Hypothalamus (tissue), 51 donors: Measurements from ENCODE around the gene MYRIP.
A peak's percentile ranks its signal among the peaks of the same experiment; 100 is the strongest.

Experiments
- DNase-seq, 51 donors: peaks; one replicate each; lab custom pipeline; 2025; lab: John Stamatoyannopoulos, UW

MYRIP gene

GRCh38 chr3:40215015-40215414, 405.6 kb downstream of the MYRIP start:
- no peak for DNase-seq

- DNase-seq: no peak
Observed at GRCh38 chr3:40216471-40216870, 407.1 kb downstream of the MYRIP start.

GRCh38 chr3:40223856-40224255, 414.4 kb downstream of the MYRIP start:
- DNase-seq: no peak

- DNase-seq: no peak
Observed at GRCh38 chr3:40224796-40225515, 415.5 kb downstream of the MYRIP start.

GRCh38 chr3:40226636-40227035, 417.2 kb downstream of the MYRIP start:
- no peak for DNase-seq

- DNase-seq: no peak
Observed at GRCh38 chr3:40228792-40229350, 419.5 kb downstream of the MYRIP start.

GRCh38 chr3:40229386-40229785, 420.0 kb downstream of the MYRIP start:
- DNase-seq: no peak

- DNase-seq: no peak
Observed at GRCh38 chr3:40229963-40230362, 420.6 kb downstream of the MYRIP start.

- no peak for DNase-seq
Observed at GRCh38 chr3:40230382-40230781, 421.0 kb downstream of the MYRIP start.

- DNase-seq: no peak
Observed at GRCh38 chr3:40232626-40233025, 423.2 kb downstream of the MYRIP start.

- no peak for DNase-seq
Observed at GRCh38 chr3:40237159-40237558, 427.8 kb downstream of the MYRIP start.

GRCh38 chr3:40237889-40238571, 428.6 kb downstream of the MYRIP start:
- no peak for DNase-seq

GRCh38 chr3:40240921-40241320, 431.5 kb downstream of the MYRIP start:
- DNase-seq: no peak

GRCh38 chr3:40242216-40242615, 432.8 kb downstream of the MYRIP start:
- no peak for DNase-seq

GRCh38 chr3:40242638-40243037, 433.2 kb downstream of the MYRIP start:
- DNase-seq: no peak

GRCh38 chr3:40243056-40243455, 433.6 kb downstream of the MYRIP start:
- DNase-seq: peak in 1 of 51 donors; percentile 13

- no peak for DNase-seq
Observed at GRCh38 chr3:40247714-40248454, 438.5 kb downstream of the MYRIP start.

GRCh38 chr3:40248591-40248990, 439.2 kb downstream of the MYRIP start:
- DNase-seq: no peak

- no peak for DNase-seq
Observed at GRCh38 chr3:40249168-40249567, 439.8 kb downstream of the MYRIP start.

- DNase-seq: no peak
Observed at GRCh38 chr3:40254491-40254890, 445.1 kb downstream of the MYRIP start.

GRCh38 chr3:40254891-40255290, 445.5 kb downstream of the MYRIP start:
- no peak for DNase-seq
